GM18499 (cell line): ENCODE results near the gene PHAX.
A peak's percentile ranks its signal among the peaks of the same experiment; 100 is the strongest.
"Not testable (repeated sequence)": the region's sequence is repeated elsewhere in the genome, so short reads cannot be mapped to it uniquely, and the experiment has no call there.

Experiments used
- ATAC-seq: cut with Tn5 transposase; IDR thresholded peaks from one replicate; pipeline ENCODE4 v1.9.1; 2021; ENCODE audit warnings: moderate number of reproducible peaks; ENCODE audit not compliant: insufficient read depth, unreplicated experiment

PHAX gene

DNA sequence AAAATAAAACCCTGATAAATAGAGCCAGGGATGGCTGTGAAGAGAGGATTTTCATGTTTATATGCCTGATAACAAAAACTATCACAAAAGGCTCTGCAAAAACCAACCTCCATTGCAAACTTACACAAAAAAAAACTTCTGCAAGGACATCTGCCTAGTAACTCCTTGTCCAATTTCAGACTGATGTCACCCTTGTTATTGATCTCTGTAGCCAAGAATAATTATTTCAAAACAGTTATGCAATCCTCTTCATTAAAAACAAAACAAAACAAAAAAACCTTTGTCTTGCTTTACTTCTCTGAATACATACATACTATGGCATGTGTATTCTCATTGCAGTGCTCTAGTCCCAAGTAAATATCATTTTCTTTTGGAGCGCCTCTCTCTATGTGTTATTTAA lies 49.7 kb downstream of the PHAX start:
- ATAC-seq, result no peak

GRCh38 chr5:126651013-126651577 lies 50.3 kb downstream of the PHAX start:
- no peak for ATAC-seq

GRCh38 chr5:126656401-126657007 lies 55.8 kb downstream of the PHAX start:
- no peak for ATAC-seq

- no peak for ATAC-seq
Measured at GRCh38 chr5:126658561-126658960, 57.8 kb downstream of the PHAX start.

DNA sequence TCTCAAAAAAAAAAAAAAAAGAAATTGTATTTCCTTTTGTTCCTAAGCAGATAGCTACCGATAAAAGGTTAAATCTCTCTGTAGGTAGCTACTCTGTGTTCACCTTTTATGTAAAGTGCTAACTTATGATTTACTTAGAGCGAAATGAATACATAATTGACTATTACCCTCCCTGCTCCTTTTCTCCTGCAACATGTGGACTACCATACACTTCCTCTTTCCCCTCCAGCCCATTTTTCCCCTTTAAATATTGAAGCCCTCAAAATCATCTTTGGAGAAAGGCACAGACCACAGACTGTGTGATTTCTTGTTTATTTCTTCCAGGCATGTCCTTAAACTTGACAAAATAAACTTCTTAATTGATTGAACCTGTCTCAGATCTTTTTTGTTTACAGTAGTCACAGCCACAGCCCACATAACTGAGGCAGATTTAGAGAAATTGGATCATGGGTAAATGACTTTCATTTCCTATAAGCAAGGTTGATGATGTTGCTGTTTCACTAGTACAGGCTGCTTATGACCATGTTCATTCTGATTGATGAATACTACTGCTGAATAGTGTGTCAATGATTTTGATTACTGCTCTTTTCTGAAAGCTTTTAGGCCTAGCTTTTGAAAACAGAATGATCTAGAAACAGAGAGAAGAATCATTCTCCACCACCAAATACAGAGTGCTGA lies 59.2 kb downstream of the PHAX start:
- no peak for ATAC-seq

DNA sequence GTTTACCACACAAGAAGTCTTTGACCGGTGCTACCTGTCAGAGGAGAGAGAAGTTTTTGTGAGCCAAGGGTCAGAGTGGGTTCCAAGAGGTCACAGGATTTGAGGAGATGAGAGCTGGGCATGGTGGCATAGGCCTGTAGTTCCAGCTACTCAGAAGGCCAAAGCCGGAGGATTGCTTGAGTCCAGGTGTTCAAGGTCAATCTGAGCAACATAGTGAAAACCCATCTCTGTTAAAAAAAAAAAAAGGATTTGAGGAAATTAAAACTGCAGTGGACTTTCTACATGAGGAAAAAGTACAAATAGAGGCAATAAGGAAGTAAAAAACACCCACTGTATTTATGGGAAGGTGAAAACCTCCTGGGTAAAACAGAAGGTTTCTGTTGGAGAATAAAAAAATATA lies 63.8 kb downstream of the PHAX start:
- ATAC-seq, result no peak

- ATAC-seq, result not testable (repeated sequence)
Measured at GRCh38 chr5:126670109-126670508, 69.4 kb downstream of the PHAX start.

- not testable (repeated sequence) for ATAC-seq
Measured at GRCh38 chr5:126671681-126672080, 70.9 kb downstream of the PHAX start.

- ATAC-seq, result no peak
Measured at GRCh38 chr5:126673477-126673876, 72.7 kb downstream of the PHAX start.

DNA sequence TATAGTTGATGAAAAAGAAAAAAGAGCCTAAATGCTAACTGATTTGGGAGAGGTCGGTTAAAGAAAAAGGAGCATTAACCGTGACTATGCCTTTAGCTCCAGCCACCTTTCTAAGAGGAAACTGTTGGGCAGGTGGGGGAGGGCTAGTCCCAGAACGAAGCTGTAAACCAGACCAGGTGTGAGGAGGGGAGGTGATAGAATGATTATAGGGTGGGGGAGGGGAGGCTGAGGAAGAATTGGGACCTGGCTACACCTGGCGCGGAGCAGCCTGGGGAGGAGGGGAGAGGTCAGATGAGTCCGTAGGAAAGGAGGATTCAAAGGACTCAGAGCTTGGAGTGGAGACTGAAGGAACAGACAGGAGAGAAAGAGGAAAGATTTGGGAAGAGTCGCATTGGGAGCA lies 73.4 kb downstream of the PHAX start:
- ATAC-seq, result no peak

DNA sequence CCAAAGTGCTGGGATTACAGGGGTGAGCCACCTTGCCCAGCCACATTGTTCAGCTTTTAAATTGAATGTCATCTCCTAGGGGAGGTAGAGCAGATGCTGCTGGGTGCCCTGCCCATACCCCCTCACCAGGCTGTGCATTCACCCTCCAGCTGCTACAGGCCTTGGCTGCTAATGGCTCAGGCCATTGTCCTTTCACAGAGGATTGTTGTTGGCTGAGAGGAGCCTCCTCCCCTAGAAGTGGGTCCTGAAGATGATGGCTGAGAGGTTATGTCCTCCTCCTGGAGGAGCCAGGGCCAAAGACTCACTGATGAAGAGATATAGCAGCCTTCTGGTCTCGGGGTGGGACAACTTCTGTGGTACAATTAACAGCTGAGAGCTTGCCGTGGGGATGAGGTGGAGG lies 74.6 kb downstream of the PHAX start:
- ATAC-seq, result no peak

- peak; percentile 57 for ATAC-seq
Measured at GRCh38 chr5:126676195-126676624, 75.5 kb downstream of the PHAX start.
